ENCODE results near the gene DHFR.

- TF ChIP-seq, protein P1, sequence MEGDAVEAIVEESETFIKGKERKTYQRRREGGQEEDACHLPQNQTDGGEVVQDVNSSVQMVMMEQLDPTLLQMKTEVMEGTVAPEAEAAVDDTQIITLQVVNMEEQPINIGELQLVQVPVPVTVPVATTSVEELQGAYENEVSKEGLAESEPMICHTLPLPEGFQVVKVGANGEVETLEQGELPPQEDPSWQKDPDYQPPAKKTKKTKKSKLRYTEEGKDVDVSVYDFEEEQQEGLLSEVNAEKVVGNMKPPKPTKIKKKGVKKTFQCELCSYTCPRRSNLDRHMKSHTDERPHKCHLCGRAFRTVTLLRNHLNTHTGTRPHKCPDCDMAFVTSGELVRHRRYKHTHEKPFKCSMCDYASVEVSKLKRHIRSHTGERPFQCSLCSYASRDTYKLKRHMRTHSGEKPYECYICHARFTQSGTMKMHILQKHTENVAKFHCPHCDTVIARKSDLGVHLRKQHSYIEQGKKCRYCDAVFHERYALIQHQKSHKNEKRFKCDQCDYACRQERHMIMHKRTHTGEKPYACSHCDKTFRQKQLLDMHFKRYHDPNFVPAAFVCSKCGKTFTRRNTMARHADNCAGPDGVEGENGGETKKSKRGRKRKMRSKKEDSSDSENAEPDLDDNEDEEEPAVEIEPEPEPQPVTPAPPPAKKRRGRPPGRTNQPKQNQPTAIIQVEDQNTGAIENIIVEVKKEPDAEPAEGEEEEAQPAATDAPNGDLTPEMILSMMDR (IDR thresholded peaks at IDR 0.05): no peak
- TF ChIP-seq MEF2A (IDR thresholded peaks at IDR 0.05; ENCODE audit: borderline replicate concordance, low read depth) (no peak), TEAD4 (IDR thresholded peaks at IDR 0.05; ENCODE audit: borderline replicate concordance, insufficient read depth) (no peak), RFX5 (IDR thresholded peaks at IDR 0.05; ENCODE audit: low read length) (no peak), FOXM1 (IDR thresholded peaks at IDR 0.05; ENCODE audit: low read depth) (no peak), YY1 (IDR thresholded peaks at IDR 0.05; ENCODE audit: low read depth) (no peak), RAD21 (IDR thresholded peaks at IDR 0.05; ENCODE audit: low read length) (no peak), TAF1 (IDR thresholded peaks at IDR 0.05; ENCODE audit: borderline replicate concordance, low read depth, low read length) (no peak), FOXJ3 (CRISPR knock-in tag; IDR thresholded peaks at IDR 0.05) (no peak), SIN3A (IDR thresholded peaks at IDR 0.05; ENCODE audit: borderline replicate concordance, low read depth, low read length) (no peak), SMC3 (IDR thresholded peaks at IDR 0.05; ENCODE audit: low read depth, low read length) (no peak)
- TF ChIP-seq, protein P2, sequence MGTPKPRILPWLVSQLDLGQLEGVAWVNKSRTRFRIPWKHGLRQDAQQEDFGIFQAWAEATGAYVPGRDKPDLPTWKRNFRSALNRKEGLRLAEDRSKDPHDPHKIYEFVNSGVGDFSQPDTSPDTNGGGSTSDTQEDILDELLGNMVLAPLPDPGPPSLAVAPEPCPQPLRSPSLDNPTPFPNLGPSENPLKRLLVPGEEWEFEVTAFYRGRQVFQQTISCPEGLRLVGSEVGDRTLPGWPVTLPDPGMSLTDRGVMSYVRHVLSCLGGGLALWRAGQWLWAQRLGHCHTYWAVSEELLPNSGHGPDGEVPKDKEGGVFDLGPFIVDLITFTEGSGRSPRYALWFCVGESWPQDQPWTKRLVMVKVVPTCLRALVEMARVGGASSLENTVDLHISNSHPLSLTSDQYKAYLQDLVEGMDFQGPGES (IDR thresholded peaks at IDR 0.05; ENCODE audit: low read depth, low read length): no peak
Measured at GRCh38 chr5:80576383-80576782, 78.4 kb downstream of the DHFR start.
